Left renal pelvis (tissue), 4 donors: ENCODE data around the gene DGKH. TPM values are rescaled to one million over a fixed set of nuclear protein-coding genes. Genes with fewer than 3 reads are reported as not detected.

Source experiments
- DNase-seq, 4 donors: peaks; one replicate each; pipeline ENCODE4 v3.0.0-alpha.2; 2013; ENCODE audit warnings: low read depth in 4 of 4, low spot score in 3 of 4
- polyA plus RNA-seq, 4 donors: library from polyadenylated mRNA; unstranded; fragments of 120-200 nt; gene quantifications; one replicate each; pipeline ENCODE4 v1.2.1, GENCODE V29; 2013; ENCODE audit not compliant: insufficient read length in 4 of 4

Gene DGKH, protein sequence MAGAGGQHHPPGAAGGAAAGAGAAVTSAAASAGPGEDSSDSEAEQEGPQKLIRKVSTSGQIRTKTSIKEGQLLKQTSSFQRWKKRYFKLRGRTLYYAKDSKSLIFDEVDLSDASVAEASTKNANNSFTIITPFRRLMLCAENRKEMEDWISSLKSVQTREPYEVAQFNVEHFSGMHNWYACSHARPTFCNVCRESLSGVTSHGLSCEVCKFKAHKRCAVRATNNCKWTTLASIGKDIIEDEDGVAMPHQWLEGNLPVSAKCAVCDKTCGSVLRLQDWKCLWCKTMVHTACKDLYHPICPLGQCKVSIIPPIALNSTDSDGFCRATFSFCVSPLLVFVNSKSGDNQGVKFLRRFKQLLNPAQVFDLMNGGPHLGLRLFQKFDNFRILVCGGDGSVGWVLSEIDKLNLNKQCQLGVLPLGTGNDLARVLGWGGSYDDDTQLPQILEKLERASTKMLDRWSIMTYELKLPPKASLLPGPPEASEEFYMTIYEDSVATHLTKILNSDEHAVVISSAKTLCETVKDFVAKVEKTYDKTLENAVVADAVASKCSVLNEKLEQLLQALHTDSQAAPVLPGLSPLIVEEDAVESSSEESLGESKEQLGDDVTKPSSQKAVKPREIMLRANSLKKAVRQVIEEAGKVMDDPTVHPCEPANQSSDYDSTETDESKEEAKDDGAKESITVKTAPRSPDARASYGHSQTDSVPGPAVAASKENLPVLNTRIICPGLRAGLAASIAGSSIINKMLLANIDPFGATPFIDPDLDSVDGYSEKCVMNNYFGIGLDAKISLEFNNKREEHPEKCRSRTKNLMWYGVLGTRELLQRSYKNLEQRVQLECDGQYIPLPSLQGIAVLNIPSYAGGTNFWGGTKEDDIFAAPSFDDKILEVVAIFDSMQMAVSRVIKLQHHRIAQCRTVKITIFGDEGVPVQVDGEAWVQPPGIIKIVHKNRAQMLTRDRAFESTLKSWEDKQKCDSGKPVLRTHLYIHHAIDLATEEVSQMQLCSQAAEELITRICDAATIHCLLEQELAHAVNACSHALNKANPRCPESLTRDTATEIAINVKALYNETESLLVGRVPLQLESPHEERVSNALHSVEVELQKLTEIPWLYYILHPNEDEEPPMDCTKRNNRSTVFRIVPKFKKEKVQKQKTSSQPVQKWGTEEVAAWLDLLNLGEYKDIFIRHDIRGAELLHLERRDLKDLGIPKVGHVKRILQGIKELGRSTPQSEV
- polyA plus RNA-seq, result 1 to 10 TPM; 5.9 to 8.3 (median 7.5) TPM

DNA sequence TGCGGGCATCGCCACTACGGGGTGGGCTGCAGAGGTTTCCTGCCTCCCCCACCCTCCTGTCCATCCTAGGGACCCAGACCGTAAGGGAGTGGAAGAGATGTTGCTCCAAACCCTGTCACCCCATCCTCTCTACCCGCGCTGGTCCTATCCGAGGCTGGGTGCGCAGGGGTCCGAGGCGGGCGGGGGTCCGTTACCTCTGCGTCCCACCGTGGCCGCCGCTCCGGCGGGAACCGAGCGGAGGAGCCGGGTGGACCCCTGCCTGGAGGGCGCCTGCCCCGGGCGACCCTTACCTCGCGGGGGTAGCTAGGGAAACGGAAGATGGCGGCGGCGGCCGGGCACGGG is at the start of gene DGKH:
Gene DGKH, plus strand, starts transcription at position 307 of the 342 bp plus-strand sequence. CDS start 126 bp downstream, outside the sequence.
- DNase-seq, result no peak

DNA sequence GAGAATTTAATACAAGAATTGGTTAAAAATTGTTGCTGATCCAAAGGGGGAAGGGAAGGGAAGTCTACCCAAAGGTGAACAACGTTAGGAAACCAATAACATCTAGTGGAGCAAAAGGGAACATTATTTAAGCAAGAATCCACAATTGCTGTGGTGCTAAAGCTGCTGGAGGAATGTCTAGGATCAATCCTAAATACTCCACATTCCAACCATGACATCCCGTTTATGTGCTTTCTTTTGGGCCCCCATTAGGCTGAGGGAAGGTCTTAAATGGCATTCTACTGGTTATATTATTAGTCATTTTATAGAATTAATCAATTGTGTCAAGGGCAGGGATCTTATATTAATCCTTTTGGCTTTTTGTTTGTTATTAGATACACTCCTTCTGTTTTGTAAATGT is 47.6 kb upstream of the DGKH start:
- no peak for DNase-seq

DNA sequence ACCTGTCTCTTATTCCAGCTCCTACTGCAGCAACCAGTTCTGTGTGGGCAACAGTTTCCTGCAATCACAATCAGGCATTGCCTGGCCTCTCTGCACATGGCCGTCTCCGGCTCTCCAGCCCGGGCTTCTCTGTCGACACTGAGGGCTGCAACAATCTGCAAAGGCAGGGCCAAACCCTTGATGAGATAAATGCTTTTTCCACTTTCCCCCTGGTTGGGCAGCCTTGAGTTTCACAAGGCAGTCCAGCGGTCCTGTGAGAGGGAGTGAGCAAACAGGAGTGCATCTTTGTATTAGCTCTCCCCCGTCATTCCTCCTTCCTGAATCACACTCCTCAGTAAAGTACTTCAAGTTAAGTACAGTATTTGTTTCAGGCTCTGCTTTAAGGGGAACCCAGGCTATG is 46.9 kb upstream of the DGKH start:
- peak in 2 of 4 donors; percentile 18 to 22 for DNase-seq

DNA sequence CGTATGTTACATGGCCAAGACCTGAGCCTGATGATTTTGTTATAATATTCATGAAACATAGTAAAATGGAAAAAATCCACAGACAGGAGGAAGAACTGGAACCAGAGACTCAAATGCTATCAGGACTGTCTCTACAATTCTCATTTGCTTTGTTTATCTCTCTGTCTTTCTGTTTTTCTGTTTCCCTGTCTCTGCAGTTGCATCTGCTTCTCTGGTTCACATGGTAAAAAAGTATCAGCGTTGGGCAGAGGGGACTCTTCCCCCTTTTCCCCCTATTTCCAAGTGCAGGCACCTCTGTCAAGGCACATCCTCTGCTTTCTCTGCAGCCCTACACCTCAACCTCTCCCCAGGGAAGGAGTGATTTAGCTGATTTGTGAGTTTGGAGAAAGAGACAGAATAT is 46.4 kb upstream of the DGKH start:
- no peak for DNase-seq

DNA sequence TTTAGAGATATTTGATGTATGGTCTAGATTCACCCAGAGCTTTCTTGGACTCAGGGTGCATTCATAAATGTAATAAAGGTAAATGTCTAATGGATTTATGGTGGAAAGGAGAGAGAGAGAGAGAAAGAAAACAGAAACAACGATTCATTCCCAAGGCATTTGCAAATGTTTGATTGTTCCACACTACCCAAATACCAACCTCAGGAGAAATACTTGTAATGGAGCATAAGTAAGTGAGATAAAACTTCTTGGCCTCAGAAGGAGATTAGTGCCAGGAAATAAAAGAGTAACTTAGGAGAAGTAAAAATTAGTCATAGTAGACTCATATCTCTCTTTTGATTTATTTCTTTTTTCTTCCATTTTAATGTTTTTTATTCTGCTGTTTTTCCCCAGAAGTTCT is 40.6 kb upstream of the DGKH start:
- no peak for DNase-seq

DNA sequence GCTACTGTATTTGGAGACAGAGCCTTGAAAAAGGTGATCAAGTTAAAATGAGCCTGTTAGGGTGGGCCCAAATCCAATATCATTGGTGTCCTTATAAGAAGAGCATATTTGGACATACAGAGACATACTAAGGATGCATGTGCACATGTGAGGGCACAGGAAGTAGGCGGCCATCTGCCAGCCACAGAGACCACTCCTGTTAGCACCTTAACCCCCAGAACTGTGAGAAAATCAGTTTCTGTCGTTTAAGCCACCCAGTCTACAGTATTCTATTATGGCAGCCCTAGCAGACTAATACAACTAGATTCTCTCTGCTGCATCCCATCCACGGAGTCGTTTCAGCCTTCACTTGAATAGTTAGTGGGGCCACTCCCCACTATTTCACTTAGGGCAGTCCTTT is 39.4 kb upstream of the DGKH start:
- DNase-seq, result no peak

DNA sequence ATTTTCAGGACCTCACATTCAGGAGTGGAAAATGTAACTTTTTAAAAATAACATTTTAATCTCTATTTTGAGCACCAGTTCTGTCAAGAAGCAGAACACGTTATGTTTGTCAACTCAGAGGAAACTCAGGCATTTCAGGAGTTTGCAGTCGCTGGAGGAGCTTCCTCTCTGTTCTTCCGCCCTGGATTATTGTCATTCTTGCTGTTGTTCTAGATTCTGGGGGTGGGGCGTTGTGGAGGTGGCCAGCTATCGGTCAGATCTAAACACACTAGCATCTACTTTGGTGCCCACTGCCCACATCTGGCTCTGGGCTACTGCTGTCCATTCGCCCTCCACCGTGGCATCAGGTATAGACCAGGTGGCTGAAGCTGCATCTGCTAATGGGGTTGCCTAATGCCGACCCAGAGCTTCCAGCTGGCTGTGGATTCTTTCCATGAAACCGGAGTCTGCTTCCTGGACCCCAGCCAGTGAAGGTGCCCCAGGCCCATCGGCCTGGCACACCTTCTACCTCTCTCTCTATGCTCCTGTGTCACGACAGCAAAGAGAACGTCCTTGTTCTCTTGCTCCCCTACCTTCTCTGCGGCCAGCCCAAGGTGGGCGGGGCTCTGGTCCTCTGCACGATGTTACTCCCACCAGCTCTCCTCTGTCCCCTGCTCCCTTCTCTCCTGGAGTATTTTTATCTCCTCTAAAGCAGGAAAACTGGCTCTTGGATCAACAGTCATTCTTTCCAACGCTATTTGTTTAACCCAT is 36.7 kb upstream of the DGKH start:
- DNase-seq, result no peak

DNA sequence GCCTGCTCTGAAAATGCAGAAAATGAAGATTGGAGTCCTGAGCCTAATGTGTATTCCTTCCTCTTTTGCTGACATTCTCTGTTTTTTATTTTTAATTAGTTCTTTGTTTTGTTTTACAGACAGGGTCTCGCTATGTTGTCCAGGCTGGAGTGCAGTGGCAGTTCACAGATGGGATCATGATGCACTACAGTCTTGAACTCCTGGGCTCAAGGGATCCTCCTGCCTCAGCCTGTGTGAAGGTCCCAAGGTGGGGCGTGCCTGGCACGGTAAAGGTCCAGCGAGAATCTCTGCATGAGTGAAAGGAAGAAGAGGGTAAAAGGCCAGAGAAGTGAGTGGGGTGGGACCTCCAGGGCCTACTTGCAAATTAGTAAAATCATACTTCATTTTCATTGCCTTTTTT is 34.3 kb upstream of the DGKH start:
- no peak for DNase-seq

DNA sequence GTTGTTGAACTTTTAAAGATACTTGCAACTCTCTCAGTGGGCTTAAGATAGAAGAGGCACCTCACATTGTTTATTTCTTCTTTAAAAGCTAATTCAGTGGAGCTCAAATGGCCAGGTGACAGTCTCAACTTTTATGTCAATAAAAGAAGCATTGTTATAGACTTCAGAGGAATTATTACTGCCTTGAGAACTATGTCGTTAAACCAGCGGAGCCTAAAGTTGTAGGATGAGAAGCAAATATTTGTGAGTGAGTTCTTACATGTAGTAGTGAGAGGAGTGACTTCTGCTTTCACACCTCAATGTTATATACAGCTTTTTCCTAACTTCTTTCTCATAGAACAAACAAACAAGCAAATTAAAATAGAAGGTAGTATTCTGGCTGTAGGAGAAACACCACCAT is 31.2 kb upstream of the DGKH start:
- DNase-seq, result no peak

DNA sequence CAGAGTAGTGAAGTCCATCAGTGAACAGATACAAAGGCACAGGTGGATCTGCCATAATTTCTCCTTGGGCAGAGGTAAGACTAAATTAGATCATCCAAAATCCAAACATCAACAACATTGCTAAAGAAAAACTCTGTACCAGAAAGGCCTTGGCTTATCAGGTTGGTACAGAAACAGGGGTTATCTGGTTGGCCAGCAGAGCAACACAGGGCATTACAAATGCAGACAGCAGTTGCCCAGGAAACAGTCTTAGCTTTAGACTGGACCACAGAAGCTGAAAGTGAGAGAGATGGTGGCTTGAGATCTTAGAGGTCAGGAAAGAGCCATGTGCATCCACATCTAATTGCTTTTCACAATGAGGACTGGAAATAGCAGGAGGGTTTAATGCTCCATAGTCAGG is 26.6 kb upstream of the DGKH start:
- DNase-seq, result no peak

DNA sequence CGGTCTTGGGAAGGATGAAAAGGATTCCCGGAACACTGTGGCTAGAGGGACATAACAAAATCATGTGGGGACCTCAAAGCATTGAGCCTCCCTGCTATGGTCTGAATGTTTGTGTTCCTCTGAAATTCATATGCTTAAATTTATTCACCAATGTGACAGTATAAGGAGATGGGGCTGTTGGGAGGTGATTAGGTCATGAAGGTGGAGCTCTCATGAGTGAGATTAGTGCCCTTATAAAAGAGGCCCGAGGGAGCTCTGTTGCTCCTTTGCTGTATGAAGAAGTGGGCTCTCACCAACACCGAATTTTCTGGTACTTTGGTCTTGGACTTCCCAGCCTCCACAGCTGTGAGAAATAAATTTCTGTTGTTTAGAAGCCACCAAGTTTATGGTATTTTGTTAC is 26.1 kb upstream of the DGKH start:
- no peak for DNase-seq

DNA sequence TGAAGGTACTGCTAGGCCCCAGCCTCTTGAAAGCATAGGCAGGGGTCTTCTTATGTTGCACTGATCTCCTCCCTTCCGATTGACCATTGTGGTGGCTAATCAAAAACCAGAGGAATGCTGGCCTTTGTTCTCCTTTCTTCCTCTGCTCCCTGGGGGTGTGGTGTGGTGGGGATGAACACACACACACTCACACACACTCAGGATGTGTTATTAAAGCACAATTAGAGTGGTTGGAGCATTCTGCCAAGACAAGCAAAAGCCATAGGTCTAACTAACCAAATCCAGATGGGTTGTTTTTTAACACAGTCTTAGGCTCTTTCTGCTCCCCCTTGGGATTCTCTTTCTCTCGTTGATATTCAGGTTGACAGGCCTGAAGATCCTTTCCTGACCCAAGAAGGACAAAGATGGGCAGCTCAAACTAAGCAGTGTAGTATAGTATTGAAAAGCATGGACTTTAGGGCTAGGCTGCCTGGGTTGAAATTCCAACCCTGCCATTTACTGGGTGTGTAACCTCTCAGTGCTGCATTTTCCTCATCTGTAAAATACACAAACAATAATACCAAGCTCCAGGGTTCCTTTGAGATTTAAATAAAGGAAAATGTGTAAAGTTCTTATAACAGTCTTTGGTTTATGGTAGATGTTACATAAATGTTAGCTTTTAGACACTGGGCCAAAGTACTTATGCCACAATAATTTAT is 25.5 kb upstream of the DGKH start:
- no peak for DNase-seq

DNA sequence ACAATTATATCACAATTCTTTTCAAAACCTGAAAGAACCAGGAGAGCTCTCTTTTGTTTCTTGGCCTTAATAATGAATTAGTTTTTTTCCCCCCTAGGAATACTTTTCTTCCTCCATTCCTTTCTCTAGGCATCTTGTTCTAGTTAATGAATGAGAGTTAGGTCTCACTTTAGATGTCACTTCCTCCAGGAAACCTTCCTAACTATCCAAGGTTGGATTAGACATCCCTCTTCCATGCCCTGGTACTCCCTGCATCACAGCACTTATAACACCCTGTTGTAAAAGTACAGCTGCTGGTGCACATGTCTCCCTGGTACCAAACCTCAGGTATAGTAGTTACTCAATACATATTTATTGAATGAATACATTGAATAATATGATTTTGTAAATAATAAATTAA is 21.2 kb upstream of the DGKH start:
- no peak for DNase-seq

DNA sequence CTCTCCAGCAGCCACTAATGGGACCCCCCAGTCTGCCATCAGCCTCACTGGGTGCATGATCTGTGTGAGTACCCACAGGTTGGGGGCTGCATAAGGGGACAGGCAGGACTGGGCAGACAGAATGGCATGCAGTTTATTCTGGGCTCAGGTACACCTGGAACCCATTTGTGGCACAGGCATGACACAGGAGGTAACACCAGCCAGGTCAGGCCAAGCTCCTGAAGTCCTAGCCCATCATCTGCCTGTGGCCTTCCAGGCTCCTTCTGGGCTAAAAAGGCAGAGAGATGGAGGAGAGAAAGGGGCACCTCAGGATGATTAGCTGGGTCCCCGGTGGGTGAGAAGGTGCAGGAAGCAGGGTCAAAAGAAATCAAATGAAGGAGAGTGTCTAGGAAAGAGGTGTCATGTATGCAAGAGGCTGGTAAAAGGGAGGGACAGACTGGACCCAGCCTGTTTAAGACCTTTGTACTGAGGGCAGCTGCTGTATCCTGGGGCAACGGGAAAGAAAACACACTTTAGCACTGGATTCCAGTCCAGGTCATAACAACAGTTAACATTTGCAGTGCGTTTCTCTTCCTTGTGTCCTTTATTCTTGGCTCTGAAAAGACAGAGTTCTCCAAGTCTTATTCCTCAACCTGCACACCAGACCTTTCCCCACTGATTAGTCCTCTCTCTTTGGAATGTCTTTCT is 20.2 kb upstream of the DGKH start:
- DNase-seq, result no peak

DNA sequence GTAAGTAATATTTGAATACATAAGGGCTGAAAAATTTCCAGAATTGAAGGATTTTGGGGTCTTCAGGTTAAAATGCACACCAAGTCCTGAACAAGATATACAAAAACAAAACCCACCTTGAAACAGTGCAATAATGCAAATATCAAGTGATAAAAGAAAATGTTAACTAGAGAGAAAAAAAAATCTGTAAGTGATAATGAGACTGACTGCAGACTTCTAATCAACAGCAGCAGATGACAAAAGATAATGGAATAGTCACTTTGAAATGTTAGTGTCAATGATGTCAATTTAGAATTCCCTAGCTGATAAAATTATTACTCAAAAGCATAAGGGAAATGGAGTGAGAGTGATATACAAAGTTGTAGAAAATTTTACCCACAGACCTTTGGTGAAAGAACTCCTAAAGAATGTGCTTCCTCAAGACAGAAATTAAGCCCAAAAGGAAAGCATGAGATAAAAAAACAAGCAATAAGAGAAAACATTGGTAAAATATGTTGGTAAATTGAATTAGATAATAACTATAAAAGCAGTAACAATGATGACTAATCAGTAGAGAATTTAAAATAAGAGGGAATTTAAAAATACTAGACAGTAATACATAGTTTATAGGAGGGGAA is 12.4 kb upstream of the DGKH start:
- no peak for DNase-seq

DNA sequence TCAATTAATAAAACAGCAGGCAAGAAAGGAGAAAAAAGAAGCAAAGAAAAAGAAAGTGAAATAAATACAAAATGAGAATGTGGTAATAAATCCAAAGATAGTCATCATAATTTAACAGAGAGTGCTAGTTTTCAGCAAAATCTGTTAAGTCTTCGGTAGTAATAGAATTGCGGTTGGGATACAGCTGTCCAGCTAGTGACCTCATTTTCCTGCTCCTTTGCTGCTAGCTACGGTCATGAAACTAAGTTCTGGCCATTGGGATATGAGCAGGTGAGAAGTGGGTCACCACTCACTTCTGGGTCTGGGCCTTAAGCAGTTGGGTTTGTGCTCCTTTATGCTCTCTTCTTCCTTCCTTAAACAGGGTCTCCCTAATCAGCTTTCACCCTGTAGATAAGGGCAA is 11.7 kb upstream of the DGKH start:
- DNase-seq, result no peak

DNA sequence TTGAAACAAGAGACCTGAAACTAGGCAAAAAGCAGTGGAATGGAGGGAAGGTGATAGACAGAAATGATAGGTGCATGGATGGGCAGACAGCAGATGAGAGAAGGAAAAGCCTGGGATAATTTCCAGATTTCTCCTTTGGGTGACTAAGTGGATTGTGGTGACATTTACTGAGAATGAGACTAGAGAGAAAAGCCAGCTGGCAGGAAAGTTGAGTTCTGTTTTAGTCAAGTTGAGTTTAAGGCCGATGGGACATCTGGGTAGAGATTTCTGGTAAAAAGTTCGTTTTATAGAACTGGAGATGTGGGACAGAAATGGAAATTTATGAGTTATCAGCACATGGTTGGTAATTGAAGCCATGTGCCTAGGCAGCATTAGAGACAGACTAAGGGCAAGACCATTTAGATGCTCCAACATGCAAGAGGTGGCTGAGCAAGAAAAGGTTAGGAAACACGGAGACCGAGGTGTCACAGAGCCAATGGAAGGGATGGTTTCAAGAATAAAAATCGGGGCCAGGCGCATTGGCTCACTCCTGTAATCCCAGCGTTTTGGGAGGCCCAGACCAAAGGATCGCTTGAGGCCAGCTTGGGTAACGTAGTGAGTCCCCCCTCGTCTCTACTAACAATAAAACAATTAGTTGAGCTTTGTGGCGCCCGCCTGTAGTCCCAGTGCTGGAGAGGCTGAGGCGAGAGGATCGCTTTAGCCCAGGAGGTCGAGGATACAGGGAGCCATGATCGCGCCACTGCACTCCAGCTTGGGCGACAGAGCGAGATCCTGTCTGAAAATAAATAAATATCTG is 9.6 kb upstream of the DGKH start:
- DNase-seq, result no peak

DNA sequence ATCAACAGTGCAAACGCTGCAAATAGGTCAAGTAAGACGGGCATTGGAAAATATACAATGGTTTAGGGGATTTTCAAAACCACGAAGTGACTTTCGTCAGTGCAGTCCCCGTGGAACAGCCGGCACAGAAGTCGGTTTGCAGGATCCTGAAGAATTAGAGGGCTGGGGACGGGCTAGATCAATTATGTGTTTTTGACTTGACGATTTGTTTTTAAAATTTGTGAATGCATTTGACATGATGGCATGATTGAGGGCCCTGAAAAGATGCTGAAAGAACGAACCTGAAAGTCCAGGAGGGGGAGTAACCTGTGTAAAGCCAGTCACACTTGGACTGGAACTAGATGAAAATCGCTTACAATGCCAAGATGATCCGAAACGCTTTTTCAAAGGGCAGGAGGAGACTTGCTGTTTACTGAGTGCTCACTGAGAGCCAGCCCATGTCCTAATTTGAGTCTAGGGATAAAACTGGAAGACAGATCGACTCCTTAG is 8.9 kb upstream of the DGKH start:
- no peak for DNase-seq
